HepG2 (cell line): Measurements from ENCODE around the gene ETFB. TPM values are rescaled to one million over a fixed set of nuclear protein-coding genes. Genes with fewer than 3 reads are reported as not detected.
A peak's percentile ranks its signal among the peaks of the same experiment; 100 is the strongest.

Source experiments
- ATF4 ChIP-seq, 2 experiments: fragments of 450-650 bp in 1 of 2; sonication (generic) in 1 of 2; formaldehyde crosslinking; IDR thresholded peaks; 2 replicates each; pipeline versions ENCODE4 v1.5.0 to v1.8.0; 2020 to 2022; ENCODE audit warnings: mild to moderate bottlenecking in 1 of 2, missing genetic modification reagents in 1 of 2
- HOXA5 ChIP-seq: sonication (generic); formaldehyde crosslinking; IDR thresholded peaks from 2 replicates; pipeline ENCODE4 v1.4.0; 2020; ENCODE audit warnings: missing genetic modification reagents
- MTF1 ChIP-seq: sonication (generic); formaldehyde crosslinking; IDR thresholded peaks from 2 replicates; pipeline ENCODE4 v1.5.0; 2020; ENCODE audit warnings: missing genetic modification reagents
- MXD4 ChIP-seq: IDR thresholded peaks from 2 replicates; pipeline ENCODE4 v1.6.1; 2016; ENCODE audit warnings: mild to moderate bottlenecking, missing biosample characterization, missing genetic modification reagents
- RBM39 ChIP-seq: fragments of 200-400 bp; formaldehyde crosslinking; IDR thresholded peaks from one replicate; pipeline ENCODE4 v1.6.1; 2018; ENCODE audit warnings: antibody characterized with exemption, mild to moderate bottlenecking, low read depth, low read length; ENCODE audit not compliant: poor library complexity, severe bottlenecking
- SNAPC2 ChIP-seq: sonication (generic); formaldehyde crosslinking; IDR thresholded peaks from 2 replicates; pipeline ENCODE4 v1.8.1; 2022; ENCODE audit warnings: mild to moderate bottlenecking, missing genetic modification reagents
- TFAP4 ChIP-seq: sonication (generic); IDR thresholded peaks from 2 replicates; pipeline ENCODE4 v1.6.1; 2016; ENCODE audit warnings: low read depth, borderline replicate concordance
- TFDP2 ChIP-seq: sonication (generic); formaldehyde crosslinking; IDR thresholded peaks from 2 replicates; pipeline ENCODE4 v1.4.0; 2020; ENCODE audit warnings: missing genetic modification reagents
- ZBTB38 ChIP-seq: sonication (generic); formaldehyde crosslinking; IDR thresholded peaks from 2 replicates; pipeline ENCODE4 v1.5.1; 2020; ENCODE audit warnings: mild to moderate bottlenecking, missing genetic modification reagents
- ZC3H13 ChIP-seq: sonication (generic); formaldehyde crosslinking; IDR thresholded peaks from 2 replicates; pipeline ENCODE4 v1.8.1; 2023; ENCODE audit warnings: mild to moderate bottlenecking, missing genetic modification reagents, moderate library complexity
- ZNF318 ChIP-seq: sonication (generic); formaldehyde crosslinking; IDR thresholded peaks from 2 replicates; pipeline ENCODE4 v1.4.0; 2020; ENCODE audit warnings: mild to moderate bottlenecking, missing genetic modification reagents
- ZNF383 ChIP-seq: sonication (generic); formaldehyde crosslinking; IDR thresholded peaks from 2 replicates; pipeline ENCODE4 v1.4.0; 2020; ENCODE audit warnings: missing genetic modification reagents, mild to moderate bottlenecking, borderline replicate concordance
- ZNF543 ChIP-seq: sonication (generic); formaldehyde crosslinking; IDR thresholded peaks from 2 replicates; pipeline ENCODE4 v1.4.0; 2020; ENCODE audit warnings: mild to moderate bottlenecking, missing genetic modification reagents
- ZNF713 ChIP-seq: sonication (generic); formaldehyde crosslinking; IDR thresholded peaks from 2 replicates; pipeline ENCODE4 v1.4.0; 2020; ENCODE audit warnings: mild to moderate bottlenecking, missing genetic modification reagents
- polyA plus RNA-seq, 8 experiments: library from polyadenylated mRNA; depleted of rRNA in 3 of 8; stranded (reverse) in 7 of 8; unstranded in 1 of 8; fragments of >200 nt; fragmentation: Illumina TruSeq in 4 of 8; extraction: Trizol in 4 of 8; gene quantifications; 2 replicates each; pipeline versions ENCODE4 v1.2.1 to v1.2.3, GENCODE V29; 2011 to 2016; ENCODE audit warnings: low read depth in 4 of 8, missing spikeins in 1 of 8, mixed read lengths in 1 of 8; ENCODE audit not compliant: insufficient read depth in 1 of 8
- total RNA-seq, 5 experiments: library from RNA; depleted of rRNA; stranded (reverse); fragments of >200 nt; fragmentation: Illumina TruSeq; extraction: Trizol; gene quantifications; 2 replicates each; pipeline ENCODE4 v1.2.3, GENCODE V29; 2016; ENCODE audit warnings: low read depth in 1 of 5

Gene ETFB
- total and polyA plus RNA-seq, 2 of the 13 experiments (the other 11 are each of a cell fraction or from before 2014, with no cell fraction given): 678 to 1,314 TPM

- TF ChIP-seq TFAP4 (peak; percentile 40; the same call in 1 of the 2 replicates), MXD4 (peak; percentile 33), HOXA5 (CRISPR knock-in tag) (0 out of 2 replicates have a peak, but pooled peaks have one; percentile 9), ZNF713 (no peak), ATF4 (CRISPR knock-in tag; IDR thresholded peaks at IDR 0.05) (0 out of 4 replicates have a peak, but pooled peaks of 1 of the 2 experiments have one; percentile 7), RBM39 (peak; percentile 27), ZNF543 (peak; percentile 56), ZC3H13 (0 out of 2 replicates have a peak, but pooled peaks have one; percentile 8), TFDP2 (peak; percentile 33; the same call in 1 of the 2 replicates), MTF1 (CRISPR knock-in tag) (no peak), SNAPC2 (CRISPR knock-in tag) (peak; percentile 69; the same call in 1 of the 2 replicates), ZBTB38 (CRISPR knock-in tag) (peak; percentile 28), ZNF383 (CRISPR knock-in tag) (0 out of 2 replicates have a peak, but pooled peaks have one; percentile 76), ZNF318 (CRISPR knock-in tag) (0 out of 2 replicates have a peak, but pooled peaks have one; percentile 78)
Measured at GRCh38 chr19:51365211-51365964, 800 bp downstream of the ETFB start (continued).
